Tongue (tissue), 2 donors: ENCODE measurements around the gene TECPR1. TPM values are rescaled to one million over a fixed set of nuclear protein-coding genes. Genes with fewer than 3 reads are reported as not detected.

Experiments
- DNase-seq: peaks from one replicate; pipeline ENCODE4 v3.0.0-alpha.2; 2015
- total RNA-seq: library from RNA; depleted of rRNA; stranded (reverse); fragments of >200 nt; gene quantifications from one replicate; pipeline ENCODE4 v1.2.3, GENCODE V29; 2014

The TECPR1 gene
- total RNA-seq, 1 donor from 2014 or later: 42.3 TPM

GRCh38 chr7:98210513-98211220 lies 41.4 kb downstream of the TECPR1 start:
- DNase-seq: peak; percentile 17

DNA sequence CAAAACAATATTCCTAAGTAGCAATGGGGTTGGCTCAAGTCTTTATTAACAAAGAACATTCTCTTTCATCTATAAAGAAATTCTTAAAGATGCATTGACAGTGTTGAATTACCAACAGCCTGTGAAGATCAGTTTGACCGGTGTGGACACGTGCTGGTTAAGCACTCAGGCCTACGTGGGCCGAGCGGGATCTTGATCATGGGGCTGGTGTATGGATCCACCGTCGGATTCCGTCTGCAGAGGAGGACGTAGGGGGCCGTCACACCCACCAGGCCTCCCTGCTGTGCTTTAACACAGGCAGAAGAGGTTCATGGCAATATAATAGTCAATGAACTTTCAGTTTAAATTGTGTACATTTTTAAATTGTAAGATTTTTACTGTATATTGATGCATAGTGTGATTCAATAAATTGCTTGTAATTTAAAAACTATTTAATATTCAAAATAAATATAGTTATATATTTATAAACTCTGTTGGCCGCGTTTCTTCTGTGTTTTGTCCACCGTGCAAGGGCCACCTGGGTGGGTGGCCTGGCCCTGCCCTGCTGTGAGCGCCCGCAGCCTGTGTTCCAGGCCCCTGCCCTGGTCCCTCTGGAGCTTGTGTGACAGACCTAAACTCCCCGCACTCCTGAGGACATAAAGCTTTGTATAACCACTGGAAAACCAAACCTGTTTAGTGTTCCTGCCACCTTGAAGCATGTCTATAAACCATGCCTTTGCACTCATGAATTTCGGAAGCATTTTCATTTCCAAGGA lies 42.7 kb downstream of the TECPR1 start:
- DNase-seq: no peak

- DNase-seq: no peak
Observed at GRCh38 chr7:98206451-98207330, 45.3 kb downstream of the TECPR1 start.

DNA sequence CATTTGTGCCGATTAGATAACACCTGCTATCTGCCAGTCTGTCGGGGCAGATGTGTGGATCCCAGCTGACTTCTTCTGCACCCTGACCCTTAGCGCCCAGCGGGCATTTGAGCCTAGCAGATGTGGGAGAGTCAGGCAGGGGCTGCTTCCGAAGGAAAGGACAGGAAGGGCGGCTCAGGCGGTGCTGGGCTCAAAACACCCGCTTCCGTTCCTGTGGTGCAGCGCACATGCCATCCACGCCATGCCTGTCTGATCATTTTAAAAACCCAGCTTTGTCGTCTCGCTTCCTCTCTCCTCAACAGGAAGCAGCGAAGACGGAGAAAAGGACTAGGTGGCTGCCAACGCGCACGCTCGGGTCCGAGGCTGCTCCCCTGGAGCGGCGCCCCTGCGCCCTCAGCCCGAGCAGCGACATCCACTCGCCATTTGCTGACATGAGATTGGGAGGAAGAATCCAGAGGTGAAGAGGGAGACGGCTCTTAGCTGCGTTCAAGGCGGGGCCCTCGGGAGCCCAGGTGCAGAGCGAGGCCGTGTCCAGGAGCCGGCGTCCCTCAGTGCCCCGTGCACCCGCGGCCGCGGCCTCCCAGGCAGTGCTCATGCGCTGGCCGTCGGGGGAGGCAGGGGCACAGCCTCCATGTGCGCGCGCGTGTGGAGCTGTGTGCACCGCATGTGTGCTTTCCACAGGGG lies 46.7 kb downstream of the TECPR1 start:
- no peak for DNase-seq

GRCh38 chr7:98204670-98205069 lies 47.4 kb downstream of the TECPR1 start:
- no peak for DNase-seq

DNA sequence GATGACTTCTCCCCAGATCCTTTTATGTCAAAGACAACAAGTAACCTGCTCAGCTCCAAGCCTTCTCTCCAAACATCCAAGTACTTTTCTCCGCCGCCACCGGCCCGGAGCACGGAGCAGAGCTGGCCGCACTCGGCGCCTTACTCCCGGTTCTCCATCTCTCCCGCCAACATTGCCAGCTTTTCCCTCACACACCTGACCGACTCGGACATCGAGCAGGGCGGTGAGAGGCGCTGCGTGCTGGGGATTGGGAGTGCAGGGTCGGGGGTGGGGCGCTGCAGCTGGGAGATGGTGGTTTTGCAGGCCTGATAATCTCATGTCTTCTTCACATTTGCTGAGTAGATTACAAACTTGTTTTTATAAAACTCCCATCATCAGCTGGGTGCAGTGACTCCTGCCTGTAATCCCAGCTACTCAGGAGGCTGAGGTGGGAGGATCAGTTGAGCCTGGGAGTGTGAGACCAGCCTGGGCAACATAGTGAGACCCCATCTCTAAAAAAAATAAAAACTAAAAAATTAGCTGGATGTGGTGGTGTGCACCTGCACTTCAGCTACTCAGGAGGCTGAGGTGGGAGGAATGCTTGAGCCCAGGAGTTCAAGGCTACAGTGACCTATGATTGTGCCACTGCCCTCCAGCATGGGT lies 47.9 kb downstream of the TECPR1 start:
- no peak for DNase-seq

DNA sequence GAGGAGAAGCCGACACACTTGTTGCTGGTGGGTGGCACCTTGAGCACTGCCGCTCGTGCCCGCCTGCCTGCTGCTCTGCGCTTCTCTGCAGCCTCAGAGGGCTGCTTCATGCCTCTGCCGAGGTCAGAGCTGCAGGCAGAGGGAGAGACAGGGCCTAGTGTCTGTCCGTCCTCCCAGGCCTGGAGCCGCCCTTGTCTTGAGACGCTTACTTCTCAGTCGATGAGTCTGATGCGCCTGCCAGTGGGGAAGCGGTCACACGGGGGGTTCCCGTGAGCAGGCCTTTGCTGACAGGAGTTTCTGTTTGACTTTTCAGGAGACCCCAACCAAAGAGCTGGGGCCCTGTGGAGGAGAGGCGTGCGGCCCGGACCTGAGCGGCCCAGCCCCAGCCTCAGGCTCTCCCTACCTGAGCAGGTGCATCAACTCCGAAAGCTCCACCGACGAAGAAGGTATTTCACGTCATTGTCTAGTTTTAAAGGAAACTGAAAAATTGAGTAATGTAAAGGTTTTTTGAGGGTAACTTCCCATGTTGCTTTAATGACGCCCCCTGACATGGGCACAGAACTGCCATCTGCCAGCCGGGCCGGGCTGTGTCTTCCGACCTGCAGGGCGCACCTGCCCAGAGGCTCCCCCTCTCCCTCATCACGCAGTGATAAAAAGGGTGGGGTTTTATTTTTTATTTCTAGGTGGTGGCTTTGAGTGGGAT lies 48.6 kb downstream of the TECPR1 start:
- DNase-seq: no peak

DNA sequence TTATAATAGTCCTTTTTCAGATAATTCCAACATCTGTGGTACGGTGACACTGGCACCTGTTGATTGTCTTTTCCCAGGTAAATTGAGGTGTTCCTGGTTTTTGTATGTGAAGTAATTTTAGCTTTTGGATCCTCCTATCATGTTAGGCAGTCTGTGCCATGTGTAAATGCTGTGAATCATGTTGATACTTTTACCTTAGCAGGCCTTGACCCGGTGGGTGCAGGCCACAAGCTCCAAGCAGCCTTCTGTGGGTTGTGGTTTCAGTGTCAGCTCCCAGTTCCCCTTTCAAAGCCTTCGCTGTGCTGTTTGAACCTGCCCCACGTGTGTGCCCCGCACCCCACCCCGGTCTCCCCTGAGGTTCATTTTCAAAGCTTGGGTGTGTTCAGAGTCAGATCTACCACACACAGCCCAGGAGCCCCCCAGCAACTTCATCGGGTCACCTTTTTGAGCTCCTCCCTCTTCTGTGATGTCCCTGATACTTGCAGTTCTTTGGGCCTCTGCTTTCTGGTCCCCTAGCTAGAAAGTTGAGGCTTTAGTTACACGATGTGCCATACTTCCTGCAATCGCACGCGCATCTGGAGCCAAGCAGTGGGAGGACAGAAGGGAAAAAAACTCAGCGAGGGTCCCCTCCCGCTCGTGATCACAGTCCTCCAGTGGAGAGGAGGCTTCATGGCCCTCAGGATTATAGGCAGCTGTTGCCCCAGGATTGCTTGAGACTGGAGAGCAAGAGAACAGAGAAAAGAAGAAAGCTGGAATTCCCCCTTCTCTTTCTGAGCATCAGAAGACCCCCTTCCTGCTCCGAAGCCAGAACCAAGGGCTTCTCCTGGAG lies 49.5 kb downstream of the TECPR1 start:
- no peak for DNase-seq

DNA sequence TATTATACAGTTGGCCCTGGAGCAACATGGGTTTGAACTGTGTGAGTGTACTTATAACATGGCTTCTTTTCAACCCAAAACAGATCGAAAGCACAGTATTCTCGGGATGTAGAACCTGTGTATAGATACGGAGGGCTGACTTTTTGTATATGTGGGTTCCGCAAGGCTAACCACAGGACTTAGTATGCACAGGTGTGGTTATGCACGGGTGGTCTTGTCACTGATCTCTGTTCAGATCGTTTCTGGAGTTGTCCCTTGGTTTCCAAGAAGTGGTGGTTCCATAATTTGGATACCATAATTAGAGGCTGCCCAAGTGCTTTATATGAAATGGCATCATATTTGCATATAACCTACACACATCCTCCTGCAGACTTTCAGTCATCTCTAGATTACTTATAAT lies 51.7 kb downstream of the TECPR1 start:
- DNase-seq: no peak

GRCh38 chr7:98199131-98199530 lies 52.9 kb downstream of the TECPR1 start:
- no peak for DNase-seq

DNA sequence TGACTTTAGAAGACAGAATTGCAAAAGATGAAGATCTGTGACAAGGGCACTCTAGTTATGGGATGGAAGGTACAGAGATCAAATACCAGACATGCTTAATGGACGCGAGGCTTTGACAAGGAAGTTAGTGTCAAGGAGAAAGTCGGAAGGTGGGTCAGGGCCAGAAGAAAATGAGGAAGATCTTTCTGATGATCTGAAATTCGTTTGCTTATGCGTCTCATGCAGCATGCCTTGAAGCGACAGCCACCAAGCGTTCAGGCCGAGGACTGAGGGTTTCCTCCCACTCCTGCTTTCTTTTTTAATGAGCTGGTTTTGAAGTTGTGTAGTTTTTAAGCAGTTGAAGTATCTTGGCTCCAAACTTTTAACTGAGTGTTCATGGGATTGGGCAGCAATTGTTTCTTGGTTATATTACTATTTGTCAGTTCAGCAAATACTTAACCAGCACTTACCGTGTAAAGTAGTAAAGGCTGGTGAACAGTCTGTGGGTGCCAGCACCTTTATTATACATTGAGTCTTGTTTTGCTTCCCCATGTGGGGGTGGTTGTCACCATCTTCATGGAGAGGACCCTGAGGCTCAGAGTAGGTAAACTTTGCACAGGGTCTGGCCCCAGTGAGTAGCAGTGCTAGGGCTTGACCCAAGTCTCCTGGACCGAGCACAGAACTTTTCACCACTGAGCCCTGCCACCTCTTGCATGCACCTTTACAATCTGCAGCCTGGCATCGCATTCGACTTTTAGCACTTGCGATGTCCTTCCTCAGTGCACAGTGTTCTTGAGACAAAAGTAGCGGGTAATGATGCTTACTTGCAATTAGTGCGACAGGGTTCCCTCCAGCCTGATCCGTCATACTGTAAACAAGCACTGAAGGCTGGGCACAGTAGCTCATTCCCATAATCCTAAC lies 55.1 kb downstream of the TECPR1 start:
- DNase-seq: no peak

DNA sequence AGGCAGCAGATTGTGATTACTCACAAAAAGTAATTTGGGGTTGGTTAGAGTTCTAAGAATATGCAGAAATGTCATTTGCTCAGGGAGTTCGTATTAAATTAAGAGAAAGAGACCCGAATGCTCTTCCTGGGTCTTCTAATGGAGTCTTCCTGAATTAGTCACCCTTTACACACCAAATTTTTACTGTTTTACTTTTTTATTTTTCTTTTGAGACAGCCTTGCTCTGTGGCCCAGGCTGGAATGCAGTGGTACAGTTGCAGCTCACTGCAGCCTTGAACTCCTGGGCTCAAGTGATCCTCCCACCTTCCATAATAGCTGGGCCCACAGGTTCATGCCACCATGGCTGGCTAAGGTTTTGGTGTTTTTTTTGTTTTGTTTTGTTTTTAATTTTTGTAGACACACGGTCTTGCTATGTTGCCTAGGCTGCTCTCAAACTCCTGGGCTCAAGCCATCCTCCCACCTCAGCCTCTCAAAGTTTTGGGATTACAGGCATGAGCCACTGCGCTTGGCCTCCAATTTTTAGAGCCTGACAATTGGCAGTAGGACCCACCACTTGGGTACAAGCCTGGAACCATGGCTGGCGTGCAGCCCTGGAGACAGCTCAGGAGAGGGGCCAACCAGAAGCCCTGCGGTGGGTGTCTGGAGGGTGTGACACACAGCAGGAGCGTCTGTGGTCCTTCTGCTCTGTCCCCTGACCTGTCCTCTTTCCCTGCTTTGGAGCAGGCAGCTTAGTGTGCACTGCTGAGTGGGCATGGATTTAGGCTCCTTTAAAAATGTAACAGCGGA lies 57.2 kb downstream of the TECPR1 start:
- DNase-seq: no peak

DNA sequence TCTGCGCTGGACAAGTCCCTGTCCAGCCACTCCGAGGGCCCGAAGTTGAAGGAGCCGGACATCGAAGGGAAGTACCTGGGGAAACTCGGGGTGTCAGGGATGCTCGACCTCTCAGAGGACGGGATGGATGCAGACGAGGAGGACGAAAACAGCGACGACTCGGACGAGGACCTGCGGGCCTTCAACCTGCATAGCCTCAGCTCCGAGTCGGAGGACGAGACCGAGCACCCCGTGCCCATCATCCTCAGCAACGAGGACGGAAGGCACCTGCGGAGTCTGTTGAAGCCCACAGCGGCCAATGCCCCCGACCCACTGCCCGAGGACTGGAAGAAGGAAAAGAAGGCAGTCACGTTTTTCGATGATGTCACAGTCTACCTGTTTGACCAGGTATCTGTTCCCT lies 57.8 kb downstream of the TECPR1 start:
- no peak for DNase-seq

- DNase-seq: no peak
Observed at GRCh38 chr7:98193474-98194180, 58.4 kb downstream of the TECPR1 start.

DNA sequence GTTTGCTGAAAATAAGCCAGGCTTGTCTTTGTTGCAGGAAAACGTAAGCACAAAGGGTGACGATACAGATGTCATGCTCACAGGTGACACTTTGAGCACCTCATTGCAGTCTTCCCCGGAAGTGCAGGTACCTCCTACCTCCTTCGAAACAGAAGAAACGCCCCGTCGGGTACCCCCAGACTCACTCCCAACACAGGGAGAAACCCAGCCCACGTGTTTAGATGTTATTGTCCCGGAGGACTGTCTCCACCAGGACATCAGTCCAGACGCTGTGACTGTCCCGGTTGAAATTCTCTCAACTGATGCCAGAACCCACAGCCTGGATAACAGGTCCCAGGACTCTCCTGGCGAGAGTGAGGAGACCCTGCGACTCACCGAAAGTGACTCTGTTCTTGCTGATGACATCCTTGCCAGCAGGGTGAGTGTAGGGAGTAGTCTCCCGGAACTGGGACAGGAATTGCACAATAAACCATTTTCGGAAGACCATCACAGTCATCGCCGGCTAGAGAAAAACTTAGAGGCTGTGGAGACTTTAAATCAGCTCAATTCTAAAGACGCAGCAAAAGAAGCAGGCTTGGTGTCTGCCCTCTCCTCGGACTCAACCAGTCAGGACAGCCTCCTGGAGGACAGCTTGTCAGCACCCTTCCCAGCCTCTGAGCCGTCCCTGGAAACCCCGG lies 59.1 kb downstream of the TECPR1 start:
- DNase-seq: no peak

- DNase-seq: no peak
Observed at GRCh38 chr7:98191668-98192431, 60.2 kb downstream of the TECPR1 start.
